Measurements from ENCODE around the gene SPATA16. TPM values are rescaled to one million over a fixed set of nuclear protein-coding genes. Genes with fewer than 3 reads are reported as not detected.

SPATA16 gene
- total and polyA plus RNA-seq, 8 donors, result not detected

GRCh38 chr3:173044998-173045397 lies 96.0 kb downstream of the SPATA16 start:
- peak in 1 of 4 donors; percentile 8 for DNase-seq
- no peak overlapping the region for H3K27ac ChIP-seq
- intact Hi-C loops (cut with DNase I), result loop anchor here in 1 of 2 donors (10.0 kb wide), 1 partner anchor 210 kb away; no protein-coding TSS in a partner anchor
- H3K4me1 ChIP-seq, result no peaks in the 10 kb centered on the region
- no peak for TF ChIP-seq CTCF (IDR thresholded peaks at IDR 0.05)
- no peaks in the 10 kb centered on the region for H3K36me3 ChIP-seq
- no peaks in the 10 kb centered on the region for H3K27me3 ChIP-seq
- no peak overlapping the region for H3K4me3 ChIP-seq
- no peaks in the 10 kb centered on the region for H3K9me3 ChIP-seq
- no peak for ATAC-seq

- Histone ChIP-seq H3K4me3 (no peak overlapping the region), H3K27me3 (no peaks in the 10 kb centered on the region), H3K36me3 (no peaks in the 10 kb centered on the region), H3K27ac (no peak overlapping the region), H3K9me3 (no peaks in the 10 kb centered on the region), H3K4me1 (no peaks in the 10 kb centered on the region)
- DNase-seq, result no peak
- intact Hi-C loops (cut with DNase I), result loop anchor here in 1 of 2 donors (10.0 kb wide), 1 partner anchor 209 kb away; no protein-coding TSS in a partner anchor
- ATAC-seq, result no peak
- TF ChIP-seq CTCF (IDR thresholded peaks at IDR 0.05), result no peak
These were observed 97.3 kb downstream of the SPATA16 start for GRCh38 chr3:173043757-173044156.

- TF ChIP-seq CTCF (IDR thresholded peaks at IDR 0.05), result no peak
- Histone ChIP-seq H3K27ac (no peak overlapping the region), H3K4me1 (no peaks in the 10 kb centered on the region), H3K4me3 (no peak overlapping the region), H3K36me3 (no peaks in the 10 kb centered on the region), H3K27me3 (no peaks in the 10 kb centered on the region), H3K9me3 (no peaks in the 10 kb centered on the region)
- no peak for DNase-seq
- intact Hi-C loops (cut with DNase I), result no loop called here
- ATAC-seq, result no peak
These were observed 102.6 kb downstream of the SPATA16 start for GRCh38 chr3:173038484-173038871.

- DNase-seq (no peak), ATAC-seq (peak; percentile 59)
- intact Hi-C loops (cut with DNase I), result no loop called here
- Histone ChIP-seq H3K27me3 (no peaks in the 10 kb centered on the region), H3K36me3 (no peaks in the 10 kb centered on the region), H3K27ac (no peak overlapping the region), H3K4me1 (no peaks in the 10 kb centered on the region), H3K4me3 (no peak overlapping the region), H3K9me3 (no peaks in the 10 kb centered on the region)
- TF ChIP-seq CTCF (IDR thresholded peaks at IDR 0.05), result no peak
These were observed 103.1 kb downstream of the SPATA16 start for GRCh38 chr3:173037840-173038483.

- no peaks in the 10 kb centered on the region for H3K27me3 ChIP-seq
- intact Hi-C loops (cut with DNase I), result no loop called here
- no peak overlapping the region for H3K4me3 ChIP-seq
- ATAC-seq, result no peak
- TF ChIP-seq CTCF (IDR thresholded peaks at IDR 0.05), result no peak
- H3K27ac ChIP-seq, result no peak overlapping the region
- H3K36me3 ChIP-seq, result no peaks in the 10 kb centered on the region
- no peaks in the 10 kb centered on the region for H3K4me1 ChIP-seq
- no peak for DNase-seq
- no peaks in the 10 kb centered on the region for H3K9me3 ChIP-seq
These were observed 110.8 kb downstream of the SPATA16 start for GRCh38 chr3:173030273-173030672.
